Keratinocyte (primary cell): ENCODE results near the gene CD276. TPM values are rescaled to one million over a fixed set of nuclear protein-coding genes. Genes with fewer than 3 reads are reported as not detected.

Source experiments
- DNase-seq: peaks from one replicate; pipeline ENCODE4 v3.0.0-alpha.2; 2011; ENCODE audit warnings: low read depth, missing footprints, low spot score
- FAIRE-seq: peaks from 2 replicates; lab custom pipeline; 2011; peaks lifted over from hg19 to GRCh38; lab: Jason Lieb, UNC
- H2AFZ ChIP-seq: 2 replicates; pipeline ENCODE4 v1.6.0; 2012; ENCODE audit warnings: low read length, control low read depth, inconsistent platforms; ENCODE audit not compliant: control insufficient read depth
- H3K27ac ChIP-seq: 2 replicates; pipeline ENCODE4 v1.5.1; 2011; ENCODE audit warnings: low read length; ENCODE audit not compliant: control insufficient read depth, insufficient read depth
- H3K27me3 ChIP-seq: 3 replicates; pipeline ENCODE4 v1.6.0; 2011; ENCODE audit warnings: low read length; ENCODE audit not compliant: control insufficient read depth, insufficient read depth; ENCODE audit errors: extremely low read depth
- H3K36me3 ChIP-seq, 2 experiments: 2 replicates in 1 of 2; 3 replicates in 1 of 2; pipeline ENCODE4 v1.5.1; 2011; ENCODE audit warnings: low read length in 2 of 2, mild to moderate bottlenecking in 1 of 2; ENCODE audit not compliant: control insufficient read depth in 2 of 2, insufficient read depth in 2 of 2; ENCODE audit errors: extremely low read depth in 1 of 2
- H3K4me1 ChIP-seq: 3 replicates; pipeline ENCODE4 v1.5.1; 2011; ENCODE audit warnings: low read length; ENCODE audit not compliant: control insufficient read depth, insufficient read depth; ENCODE audit errors: extremely low read depth
- H3K4me2 ChIP-seq: 3 replicates; pipeline ENCODE4 v1.6.0; 2011; ENCODE audit warnings: low read depth, low read length; ENCODE audit not compliant: control insufficient read depth, insufficient read depth; ENCODE audit errors: extremely low read depth
- H3K4me3 ChIP-seq, 3 experiments: fragments of 200-600 bp in 1 of 3; sonication (generic) in 1 of 3; 2 replicates in 2 of 3; 3 replicates in 1 of 3; pipeline ENCODE4 v1.5.1; 2011 to 2016; ENCODE audit warnings: low read length in 3 of 3, mild to moderate bottlenecking in 3 of 3, control low read depth in 2 of 3, inconsistent platforms in 1 of 3, low read depth in 1 of 3, mixed read lengths in 1 of 3, mixed run types in 1 of 3, moderate library complexity in 1 of 3; ENCODE audit not compliant: control insufficient read depth in 2 of 3, insufficient read depth in 2 of 3; ENCODE audit errors: extremely low read depth in 1 of 3
- H3K79me2 ChIP-seq: 2 replicates; pipeline ENCODE4 v1.6.0; 2012; ENCODE audit warnings: low read length; ENCODE audit not compliant: control insufficient read depth, insufficient read depth
- H3K9ac ChIP-seq: 3 replicates; pipeline ENCODE4 v1.6.0; 2011; ENCODE audit warnings: low read length; ENCODE audit not compliant: control insufficient read depth, insufficient read depth; ENCODE audit errors: extremely low read depth
- H3K9me1 ChIP-seq: 3 replicates; pipeline ENCODE4 v1.6.0; 2011; ENCODE audit warnings: low read length; ENCODE audit not compliant: control insufficient read depth, insufficient read depth; ENCODE audit errors: extremely low read depth
- H3K9me3 ChIP-seq: 2 replicates; pipeline ENCODE4 v1.5.1; 2012; ENCODE audit warnings: low read depth, low read length; ENCODE audit not compliant: control insufficient read depth
- H4K20me1 ChIP-seq: 3 replicates; pipeline ENCODE4 v1.6.0; 2011; ENCODE audit warnings: low read length; ENCODE audit not compliant: control insufficient read depth, insufficient read depth; ENCODE audit errors: extremely low read depth
- CTCF ChIP-seq, 3 experiments: IDR thresholded peaks in 1 of 3; conservative IDR thresholded peaks in 1 of 3; optimal IDR thresholded peaks in 1 of 3; 2 replicates in 2 of 3; 3 replicates in 1 of 3; pipeline versions ENCODE3 to v1.5.1; 2011; ENCODE audit warnings: low read length in 3 of 3, mild to moderate bottlenecking in 3 of 3, moderate library complexity in 2 of 3, control low read depth in 1 of 3, inconsistent platforms in 1 of 3; ENCODE audit not compliant: insufficient read depth in 2 of 3; ENCODE audit errors: extremely low read depth in 1 of 3
- EZH2 ChIP-seq: IDR thresholded peaks from one replicate; pipeline ENCODE4 v1.6.1; 2012; ENCODE audit warnings: inconsistent platforms, mild to moderate bottlenecking, low read length, moderate library complexity
- dilution Hi-C: fragments of 300-500 bp; cut with MboI; formaldehyde crosslinking; loops from one replicate; pipeline ENCODE4 v1.7.0; 2020; ENCODE audit warnings: low sequenced_read_pairs; ENCODE audit not compliant: extremely low pct_ligation_motif_present
- polyA plus RNA-seq, 5 experiments: library from polyadenylated mRNA; depleted of rRNA in 3 of 5; stranded (reverse) in 3 of 5; stranded (forward) in 1 of 5; unstranded in 1 of 5; fragments of >200 nt; gene quantifications; 1 replicate in 1 of 5; 2 replicates in 3 of 5; 3 replicates in 1 of 5; pipeline versions ENCODE4 v1.2.1 to v1.2.3, GENCODE V29; 2011 to 2012; ENCODE audit warnings: missing spikeins in 2 of 5, low read depth in 1 of 5, low replicate concordance in 1 of 5

CD276 gene
- polyA plus RNA-seq, 1 donor (not counting 4 experiments of a cell fraction or from before 2014, with no cell fraction given) = 62.9 TPM

- TF ChIP-seq CTCF (optimal IDR thresholded peaks at IDR 0.05 in 1 of 3, IDR thresholded peaks at IDR 0.05 in 1 of 3, conservative IDR thresholded peaks at IDR 0.05 in 1 of 3; ENCODE audit: extremely low read depth in 1 of 3, insufficient read depth in 2 of 3, low read length in 3 of 3) (no peak), EZH2 (no peak)
- peak; percentile 97 for FAIRE-seq
- peak overlapping the region; percentile 74 for H3K27ac ChIP-seq
Measured at GRCh38 chr15:73647259-73648013, 36.7 kb upstream of the CD276 start.

GRCh38 chr15:73648014-73648295 lies 36.2 kb upstream of the CD276 start:
- Histone ChIP-seq H2AFZ (peak overlapping the region; percentile 52), H3K79me2 (no peaks in the 10 kb centered on the region), H3K27me3 (no peaks in the 10 kb centered on the region), H3K27ac (peak overlapping the region; percentile 74), H3K9me1 (no peaks in the 10 kb centered on the region), H3K9me3 (no peaks in the 10 kb centered on the region), H4K20me1 (no peaks in the 10 kb centered on the region), H3K4me3 (no peak overlapping the region), H3K9ac (peak overlapping the region; percentile 14), H3K36me3 (no peaks in the 10 kb centered on the region), H3K4me1 (peaks cover 30% of the 10 kb centered on the region), H3K4me2 (peak overlapping the region; percentile 58)
- dilution Hi-C loops = no loop called here
- DNase-seq = no peak
- TF ChIP-seq CTCF (optimal IDR thresholded peaks at IDR 0.05 in 1 of 3, IDR thresholded peaks at IDR 0.05 in 1 of 3, conservative IDR thresholded peaks at IDR 0.05 in 1 of 3; ENCODE audit: extremely low read depth in 1 of 3, insufficient read depth in 2 of 3, low read length in 3 of 3) (no peak), EZH2 (no peak)
- no peak for FAIRE-seq

More at GRCh38 chr15:73647259-73648013, 36.7 kb upstream of the CD276 start:
- Histone ChIP-seq H4K20me1 (no peaks in the 10 kb centered on the region), H3K4me2 (peak overlapping the region; percentile 58), H3K4me1 (peaks cover 30% of the 10 kb centered on the region), H3K36me3 (no peaks in the 10 kb centered on the region), H3K9me1 (no peaks in the 10 kb centered on the region), H2AFZ (no peak overlapping the region), H3K4me3 (peak overlapping the region in 1 of 3 experiments; percentile 4), H3K27me3 (no peaks in the 10 kb centered on the region), H3K9ac (peak overlapping the region; percentile 14), H3K79me2 (no peaks in the 10 kb centered on the region), H3K9me3 (no peaks in the 10 kb centered on the region)
- no peak for DNase-seq
- dilution Hi-C loops = no loop called here
